HepG2 (cell line): ENCODE results near the gene NUDT7. TPM values are rescaled to one million over a fixed set of nuclear protein-coding genes. Genes with fewer than 3 reads are reported as not detected.
A peak's percentile ranks its signal among the peaks of the same experiment; 100 is the strongest.

Source experiments
- AHDC1 ChIP-seq: sonication (generic); formaldehyde crosslinking; IDR thresholded peaks from 2 replicates; pipeline ENCODE4 v1.5.1; 2020; ENCODE audit warnings: mild to moderate bottlenecking, missing genetic modification reagents, borderline replicate concordance
- ARID5B ChIP-seq: IDR thresholded peaks from 2 replicates; pipeline ENCODE4 v1.4.0; 2020; ENCODE audit warnings: mild to moderate bottlenecking, missing genetic modification reagents
- DNMT3B ChIP-seq: conservative IDR thresholded peaks from 2 replicates; pipeline ENCODE4 v1.6.1; 2016; ENCODE audit warnings: missing biosample characterization, control low read depth
- FOXK1 ChIP-seq: sonication (generic); formaldehyde crosslinking; IDR thresholded peaks from 2 replicates; pipeline ENCODE4 v1.4.0; 2020; ENCODE audit warnings: low read depth, missing genetic modification reagents, borderline replicate concordance
- FOXP4 ChIP-seq: sonication (generic); formaldehyde crosslinking; IDR thresholded peaks from 2 replicates; pipeline ENCODE4 v1.4.0; 2020; ENCODE audit warnings: missing genetic modification reagents
- ONECUT2 ChIP-seq: sonication (generic); formaldehyde crosslinking; IDR thresholded peaks from 2 replicates; pipeline ENCODE4 v1.4.0; 2020; ENCODE audit warnings: missing genetic modification reagents
- PAXIP1 ChIP-seq: sonication (generic); formaldehyde crosslinking; conservative IDR thresholded peaks from 2 replicates; pipeline ENCODE4 v1.4.0; 2020; ENCODE audit warnings: mild to moderate bottlenecking, missing genetic modification reagents, moderate library complexity
- SMARCE1 ChIP-seq: fragments of 450-650 bp; IDR thresholded peaks from 2 replicates; pipeline ENCODE4 v1.6.1; 2017; ENCODE audit warnings: borderline replicate concordance
- ZSCAN21 ChIP-seq: sonication (generic); formaldehyde crosslinking; IDR thresholded peaks from 2 replicates; pipeline ENCODE4 v1.8.0; 2022; ENCODE audit warnings: mild to moderate bottlenecking, missing genetic modification reagents, moderate library complexity, borderline replicate concordance
- polyA plus RNA-seq, 8 experiments: library from polyadenylated mRNA; depleted of rRNA in 3 of 8; stranded (reverse) in 7 of 8; unstranded in 1 of 8; fragments of >200 nt; fragmentation: Illumina TruSeq in 4 of 8; extraction: Trizol in 4 of 8; gene quantifications; 2 replicates each; pipeline versions ENCODE4 v1.2.1 to v1.2.3, GENCODE V29; 2011 to 2016; ENCODE audit warnings: low read depth in 4 of 8, missing spikeins in 1 of 8, mixed read lengths in 1 of 8; ENCODE audit not compliant: insufficient read depth in 1 of 8
- total RNA-seq, 5 experiments: library from RNA; depleted of rRNA; stranded (reverse); fragments of >200 nt; fragmentation: Illumina TruSeq; extraction: Trizol; gene quantifications; 2 replicates each; pipeline ENCODE4 v1.2.3, GENCODE V29; 2016; ENCODE audit warnings: low read depth in 1 of 5

NUDT7 gene
- total and polyA plus RNA-seq, 2 of the 13 experiments (the other 11 are each of a cell fraction or from before 2014, with no cell fraction given), result 14.3 to 23.9 TPM

- TF ChIP-seq ARID5B (peak; percentile 51), ZSCAN21 (no peak), DNMT3B (CRISPR knock-in tag) (no peak), AHDC1 (CRISPR knock-in tag) (no peak), PAXIP1 (CRISPR knock-in tag) (peak; percentile 13; the same call in 1 of the 2 replicates), FOXK1 (CRISPR knock-in tag) (no peak), FOXP4 (0 out of 2 replicates have a peak, but pooled peaks have one; percentile 29), SMARCE1 (no peak), ONECUT2 (no peak)
These were observed 39.9 kb downstream of the NUDT7 start (continued) for GRCh38 chr16:77762262-77762661.
